ENCODE results near the gene TAF12. TPM values are rescaled to one million over a fixed set of nuclear protein-coding genes. Genes with fewer than 3 reads are reported as not detected.

TAF12 gene
- total and polyA plus RNA-seq, 8 donors, result 7.5 to 13.2 (median 10.7) TPM

DNA sequence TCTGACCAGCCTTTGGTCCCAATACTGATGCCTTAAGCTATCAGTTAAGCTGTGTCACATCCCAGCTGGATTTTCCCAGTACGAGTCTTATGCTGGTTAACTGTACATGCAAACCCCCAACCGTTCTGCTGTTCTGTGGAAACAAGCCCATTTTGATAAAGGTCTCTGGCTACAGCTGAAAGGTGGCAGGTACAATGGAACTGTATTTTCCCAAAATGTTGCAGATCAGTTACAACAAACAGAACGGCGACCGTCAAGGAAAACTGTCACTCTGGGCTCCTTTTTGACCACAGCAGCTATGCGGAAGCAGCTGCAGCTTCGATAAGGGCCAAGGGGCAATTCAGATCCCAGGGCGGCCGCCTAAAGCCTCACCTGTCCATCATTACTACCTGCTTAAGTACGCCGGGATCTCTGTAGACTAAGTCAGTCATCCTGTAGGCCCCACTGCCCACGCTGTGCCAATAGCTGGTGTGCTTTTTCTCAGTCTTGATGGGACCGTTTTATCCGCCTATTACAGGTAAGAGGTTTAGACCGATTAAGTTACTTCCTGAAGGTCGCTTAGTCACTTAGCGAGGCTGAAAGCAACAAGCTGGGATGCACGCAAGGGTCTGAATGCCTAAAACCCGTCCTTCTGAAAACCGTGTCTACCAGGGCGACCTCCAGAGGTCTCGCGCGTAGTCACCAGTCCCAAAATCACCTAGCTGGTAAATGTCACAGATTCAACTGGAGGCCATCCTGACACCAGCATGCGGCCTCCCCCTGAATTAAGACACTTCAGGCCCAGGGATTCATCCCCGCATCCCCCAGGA, 61.9 kb downstream of the TAF12 start:
- Histone ChIP-seq H3K9me3 (no peaks in the 10 kb centered on the region), H3K27ac (peak overlapping the region; percentile 46 to 86 (median 71)), H3K4me3 (peak overlapping the region; percentile 69 to 77 (median 71)), H3K36me3 (peaks cover 0 to 17% (median 11%) of the 10 kb centered on the region in 3 donors), H3K4me1 (peaks cover 6 to 13% (median 7%) of the 10 kb centered on the region in 3 donors), H3K27me3 (no peaks in the 10 kb centered on the region)
- intact Hi-C loops (cut with DNase I), result no loop called here
- FAIRE-seq (no peak), DNase-seq (peak in 3 of 6 donors; percentile 34 to 58 (median 35)), ATAC-seq (peak; percentile 19 to 45 (median 40))
- WGBS, 2 donors, result 0 to 1% methylated on average over 26 of the region's 26 CpGs
- TF ChIP-seq, protein P1, sequence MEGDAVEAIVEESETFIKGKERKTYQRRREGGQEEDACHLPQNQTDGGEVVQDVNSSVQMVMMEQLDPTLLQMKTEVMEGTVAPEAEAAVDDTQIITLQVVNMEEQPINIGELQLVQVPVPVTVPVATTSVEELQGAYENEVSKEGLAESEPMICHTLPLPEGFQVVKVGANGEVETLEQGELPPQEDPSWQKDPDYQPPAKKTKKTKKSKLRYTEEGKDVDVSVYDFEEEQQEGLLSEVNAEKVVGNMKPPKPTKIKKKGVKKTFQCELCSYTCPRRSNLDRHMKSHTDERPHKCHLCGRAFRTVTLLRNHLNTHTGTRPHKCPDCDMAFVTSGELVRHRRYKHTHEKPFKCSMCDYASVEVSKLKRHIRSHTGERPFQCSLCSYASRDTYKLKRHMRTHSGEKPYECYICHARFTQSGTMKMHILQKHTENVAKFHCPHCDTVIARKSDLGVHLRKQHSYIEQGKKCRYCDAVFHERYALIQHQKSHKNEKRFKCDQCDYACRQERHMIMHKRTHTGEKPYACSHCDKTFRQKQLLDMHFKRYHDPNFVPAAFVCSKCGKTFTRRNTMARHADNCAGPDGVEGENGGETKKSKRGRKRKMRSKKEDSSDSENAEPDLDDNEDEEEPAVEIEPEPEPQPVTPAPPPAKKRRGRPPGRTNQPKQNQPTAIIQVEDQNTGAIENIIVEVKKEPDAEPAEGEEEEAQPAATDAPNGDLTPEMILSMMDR (IDR thresholded peaks at IDR 0.05), result no peak

DNA sequence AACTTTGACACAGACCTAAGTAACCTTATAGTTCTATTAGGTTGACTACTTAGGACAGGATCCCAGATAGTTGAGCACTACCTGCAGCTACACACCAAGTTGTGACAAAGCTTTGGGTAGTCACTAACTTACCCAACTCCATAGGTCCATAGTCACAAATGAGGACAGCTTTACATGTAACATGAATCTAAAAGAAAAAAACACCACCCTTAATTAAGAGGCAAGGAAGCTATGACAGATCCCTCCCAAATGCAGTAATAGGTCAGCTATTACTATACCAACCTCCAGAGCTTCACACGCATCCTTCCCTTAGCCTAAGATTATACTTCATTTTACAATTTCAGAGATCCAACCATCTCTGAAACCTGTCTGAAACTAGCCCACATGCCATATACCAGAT, 63.5 kb downstream of the TAF12 start:
- DNase-seq (no peak), FAIRE-seq (no peak), ATAC-seq (no peak)
- WGBS, 2 donors, result 76 to 86% methylated on average over 1 of the region's 1 CpG
- H3K27ac ChIP-seq, result no peak overlapping the region
- TF ChIP-seq, protein P1 (IDR thresholded peaks at IDR 0.05), result no peak
- H3K36me3 ChIP-seq, result peaks cover 0 to 17% (median 14%) of the 10 kb centered on the region in 3 donors
- H3K4me1 ChIP-seq, result peaks cover 6 to 13% (median 7%) of the 10 kb centered on the region in 3 donors
- intact Hi-C loops (cut with DNase I), result no loop called here
- no peaks in the 10 kb centered on the region for H3K9me3 ChIP-seq
- no peaks in the 10 kb centered on the region for H3K27me3 ChIP-seq
- H3K4me3 ChIP-seq, result peak overlapping the region in 1 of 4 donors; percentile 69

DNA sequence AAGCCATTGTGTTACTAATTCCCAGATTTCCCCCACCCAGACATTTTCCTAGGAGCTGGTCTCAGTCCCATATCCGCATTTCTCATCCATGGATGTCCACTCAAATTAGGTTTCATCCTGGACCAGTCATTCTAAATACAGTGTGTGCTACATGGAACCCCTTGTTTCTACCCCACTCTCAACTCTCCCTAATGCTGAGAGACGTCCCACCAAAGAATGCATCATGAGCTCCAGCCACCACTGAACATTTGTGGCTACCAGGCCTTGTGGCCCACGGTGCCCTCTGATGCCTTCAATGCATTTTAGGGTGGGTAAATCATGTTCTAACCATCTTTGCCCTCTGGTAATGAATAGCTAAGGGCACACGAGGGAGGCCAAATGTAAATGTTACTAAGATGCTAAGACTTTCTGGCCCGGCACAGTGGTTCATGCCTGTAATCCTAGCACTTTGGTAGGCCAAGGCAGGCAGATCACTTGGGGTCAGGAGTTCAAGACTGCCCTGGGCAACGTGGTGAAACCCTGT, 64.1 kb downstream of the TAF12 start:
- H3K9me3 ChIP-seq, result no peaks in the 10 kb centered on the region
- H3K4me3 ChIP-seq, result no peak overlapping the region
- ATAC-seq, result no peak
- no peaks in the 10 kb centered on the region for H3K27me3 ChIP-seq
- H3K36me3 ChIP-seq, result peaks cover 0 to 18% (median 17%) of the 10 kb centered on the region in 3 donors
- TF ChIP-seq, protein P1 (IDR thresholded peaks at IDR 0.05), result no peak
- no peak overlapping the region for H3K27ac ChIP-seq
- peaks cover 6 to 13% (median 7%) of the 10 kb centered on the region in 3 donors for H3K4me1 ChIP-seq
- no peak for DNase-seq
- no peak for FAIRE-seq
- WGBS, 2 donors, result 76 to 84% methylated on average over 6 of the region's 6 CpGs
- intact Hi-C loops (cut with DNase I), result no loop called here

DNA sequence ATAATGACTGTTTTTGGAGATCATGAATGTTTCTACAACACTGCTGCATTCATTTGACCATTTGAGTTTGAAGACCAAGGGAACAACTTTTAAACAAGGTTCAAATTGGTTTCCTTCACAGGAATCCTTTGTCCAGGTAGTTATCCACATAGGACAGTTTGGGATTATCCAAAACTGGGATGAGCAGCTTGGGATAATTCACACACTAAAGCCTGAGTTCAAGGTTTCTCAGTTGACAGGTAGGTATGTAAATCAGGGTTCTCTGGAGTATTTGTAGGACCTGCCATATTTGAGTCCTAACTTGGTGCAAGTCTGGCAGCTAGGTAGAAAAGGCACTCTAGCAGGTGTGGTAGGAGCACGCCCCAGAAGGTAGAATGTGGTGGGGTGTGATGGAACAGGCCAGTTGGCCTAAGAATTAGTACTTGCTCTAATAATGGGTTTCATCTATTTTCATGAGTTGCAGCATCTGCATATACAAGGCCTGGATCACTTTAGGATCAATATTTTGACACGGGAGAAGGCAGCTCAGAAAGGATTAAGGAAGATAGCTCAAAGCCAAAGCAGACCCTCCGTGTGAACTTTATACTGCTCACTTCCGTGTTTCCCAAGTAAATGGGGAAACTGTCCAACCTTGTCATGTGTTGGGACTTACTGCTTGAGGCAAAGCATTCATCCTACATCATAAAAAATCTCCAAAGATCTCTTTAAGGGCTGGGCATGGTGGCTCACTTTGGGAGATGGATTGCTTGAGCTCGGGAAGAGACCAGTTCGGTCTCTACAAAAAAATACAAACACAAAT, 64.9 kb downstream of the TAF12 start:
- Histone ChIP-seq H3K9me3 (no peaks in the 10 kb centered on the region), H3K4me1 (peaks cover 6 to 13% (median 7%) of the 10 kb centered on the region in 3 donors), H3K27me3 (no peaks in the 10 kb centered on the region), H3K27ac (no peak overlapping the region), H3K36me3 (peaks cover 0 to 22% (median 17%) of the 10 kb centered on the region in 3 donors), H3K4me3 (no peak overlapping the region)
- no peak for DNase-seq
- intact Hi-C loops (cut with DNase I), result no loop called here
- FAIRE-seq, result no peak
- no peak for ATAC-seq
- TF ChIP-seq, protein P1 (IDR thresholded peaks at IDR 0.05), result no peak
- WGBS, 2 donors, result 75 to 83% methylated on average over 6 of the region's 6 CpGs

All from pancreas (tissue), 10 donors.